Ovary (tissue), 3 donors: ENCODE data around the gene ACSL6.

Source experiments
- CTCF ChIP-seq, 3 donors: fragments of 450-650 bp in 2 of 3; fragments of 200-600 bp in 1 of 3; IDR thresholded peaks; one replicate each; pipeline versions ENCODE4 v1.5.1 to v1.8.0; 2016 to 2022; ENCODE audit warnings: antibody characterized with exemption in 3 of 3, mild to moderate bottlenecking in 1 of 3
- EP300 ChIP-seq: sonication (generic); formaldehyde crosslinking; IDR thresholded peaks from one replicate; pipeline ENCODE4 v1.6.1; 2017; ENCODE audit warnings: antibody characterized with exemption
- donor health status: DM: no; HTN: no; CAD: no.

- TF ChIP-seq CTCF (IDR thresholded peaks at IDR 0.05) (no peak), EP300 (no peak)
These were observed 14.0 kb upstream of the ACSL6 start for GRCh38 chr5:132025403-132025971.
